ENCODE data around the gene MELK. TPM values are rescaled to one million over a fixed set of nuclear protein-coding genes. Genes with fewer than 3 reads are reported as not detected.

MELK gene
- total and polyA plus RNA-seq, 2 of the 4 experiments (the other 2 are of a cell fraction) = 20.8 to 27.4 TPM

DNA sequence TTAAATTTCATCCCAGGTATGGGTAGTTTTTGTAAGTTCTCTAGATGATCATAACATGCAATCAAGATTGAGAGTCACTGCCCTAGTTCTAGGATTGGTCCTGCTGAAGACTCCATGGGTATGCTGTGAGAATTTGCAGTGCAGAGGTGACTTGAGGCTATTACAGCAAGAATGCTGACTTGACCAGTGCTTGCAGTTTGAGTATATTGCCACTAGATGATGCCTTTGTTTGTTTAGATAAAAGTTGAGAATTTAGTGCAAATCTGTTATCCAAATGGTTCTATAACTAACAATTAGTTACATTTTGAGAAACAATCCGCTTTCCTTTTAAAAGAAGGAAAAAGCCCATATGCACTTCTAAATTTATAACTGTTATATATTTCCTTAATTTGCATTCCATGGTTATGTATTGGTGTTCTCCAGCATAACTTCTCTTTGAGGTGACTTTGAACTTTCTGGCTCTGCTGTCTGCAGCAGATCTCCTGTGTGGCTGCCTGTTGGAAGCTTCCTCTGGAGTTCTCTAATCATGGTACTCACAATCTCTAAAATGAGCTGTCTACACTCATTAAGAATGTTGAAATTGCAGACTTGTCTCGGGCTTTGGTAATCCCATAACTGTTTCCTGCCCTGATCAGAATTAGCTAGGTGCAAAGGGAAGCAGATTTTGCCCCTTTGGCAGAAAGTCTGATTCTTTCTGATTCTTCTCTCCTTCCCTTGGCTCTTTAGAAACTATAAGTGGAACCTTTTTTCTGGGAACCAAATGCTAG is 24.9 kb downstream of the MELK start:
- ChIA-PET POLR2A (ENCODE audit: unreplicated experiment) (no interaction called here), CTCF (interaction anchor here (0.6 to 1.7 kb wide), 7 partner anchors 8 to 131 kb away, joined by 3 to 6 read pairs (median 3); no protein-coding TSS in a partner anchor)
- Histone ChIP-seq H3K27ac (ENCODE audit: insufficient read depth, low read length) (peak overlapping the region; percentile 9; the same call in 1 of the 2 replicates), H2AK5ac (ENCODE audit: low read depth, low read length) (no peak overlapping the region), H3K9me3 (ENCODE audit: control insufficient read depth, insufficient read depth, low read length) (no peaks in the 10 kb centered on the region), H4K20me1 (ENCODE audit: insufficient read depth, low read length) (no peaks in the 10 kb centered on the region; the same call in 1 of the 2 replicates), H2AK9ac (replicated peaks; ENCODE audit: low read depth, low read length, poor library complexity) (no peak overlapping the region), H3K14ac (replicated peaks; ENCODE audit: low read depth, low read length) (no peak overlapping the region), H3K4ac (ENCODE audit: low read depth, low read length) (0 out of 2 replicates have a peak overlapping the region, but pooled peaks have one; percentile 9), H3K4me1 (ENCODE audit: control insufficient read depth, insufficient read depth, low read length) (peaks cover 6% of the 10 kb centered on the region), H3K18ac (ENCODE audit: low read depth, low read length) (no peak overlapping the region), H2BK120ac (ENCODE audit: low read depth, low read length) (no peak overlapping the region), H3K4me2 (ENCODE audit: low read depth, low read length) (no peak overlapping the region), H3K27me3 (ENCODE audit: control insufficient read depth, insufficient read depth, low read length) (no peaks in the 10 kb centered on the region), H3K9ac (ENCODE audit: low read depth, low read length) (no peak overlapping the region), H3K79me1 (ENCODE audit: low read depth in 1 of 2, low read length in 2 of 2) (peaks cover 25 to 44% of the 10 kb centered on the region in 2 experiments), H3K56ac (ENCODE audit: extremely low read depth, insufficient read depth, low read length) (no peak overlapping the region), H2BK15ac (ENCODE audit: low read depth, low read length) (no peak overlapping the region), H3K23ac (ENCODE audit: low read depth, low read length) (0 out of 2 replicates have a peak overlapping the region, but pooled peaks have one; percentile 5), H4K5ac (ENCODE audit: low read depth, low read length) (no peak overlapping the region), H2BK5ac (ENCODE audit: low read depth, low read length, poor library complexity, severe bottlenecking) (no peak overlapping the region), H2AFZ (replicated peaks; ENCODE audit: low read length, poor library complexity) (no peak overlapping the region), H3K9me1 (ENCODE audit: insufficient read depth, low read length) (no peaks in the 10 kb centered on the region), H4K91ac (ENCODE audit: insufficient read depth, low read depth, low read length) (no peak overlapping the region), H4K8ac (ENCODE audit: low read depth in 2 of 2, low read length in 2 of 2) (peak overlapping the region in 1 of 2 experiments; percentile 33; a peak in 1 of 4 replicates), H3K4me3 (ENCODE audit: insufficient read depth, low read depth, low read length) (no peak overlapping the region), H2BK20ac (ENCODE audit: low read depth, low read length) (no peak overlapping the region), H3K36me3 (ENCODE audit: control insufficient read depth, insufficient read depth, low read length) (peaks cover 4% of the 10 kb centered on the region; the same call in 1 of the 2 replicates)
- dilution Hi-C loops (cut with HindIII; ENCODE audit: low sequenced_read_pairs, unreplicated experiment) = no loop called here
- DNase-seq = peak; percentile 70
- intact Hi-C loops (cut with micrococcal nuclease) = loop anchor here (1.0 kb wide), 1 partner anchor 132 kb away; no protein-coding TSS in a partner anchor
- WGBS, 2 experiments (ENCODE audit: extremely low coverage in 2 of 2, insufficient read length in 1 of 2) = no CpG with 5 or more reads among the region's 2 CpGs
- peak; percentile 81 for TF ChIP-seq MAFK (IDR thresholded peaks at IDR 0.05; ENCODE audit: low read depth, low read length)
- TF ChIP-seq, protein P1, sequence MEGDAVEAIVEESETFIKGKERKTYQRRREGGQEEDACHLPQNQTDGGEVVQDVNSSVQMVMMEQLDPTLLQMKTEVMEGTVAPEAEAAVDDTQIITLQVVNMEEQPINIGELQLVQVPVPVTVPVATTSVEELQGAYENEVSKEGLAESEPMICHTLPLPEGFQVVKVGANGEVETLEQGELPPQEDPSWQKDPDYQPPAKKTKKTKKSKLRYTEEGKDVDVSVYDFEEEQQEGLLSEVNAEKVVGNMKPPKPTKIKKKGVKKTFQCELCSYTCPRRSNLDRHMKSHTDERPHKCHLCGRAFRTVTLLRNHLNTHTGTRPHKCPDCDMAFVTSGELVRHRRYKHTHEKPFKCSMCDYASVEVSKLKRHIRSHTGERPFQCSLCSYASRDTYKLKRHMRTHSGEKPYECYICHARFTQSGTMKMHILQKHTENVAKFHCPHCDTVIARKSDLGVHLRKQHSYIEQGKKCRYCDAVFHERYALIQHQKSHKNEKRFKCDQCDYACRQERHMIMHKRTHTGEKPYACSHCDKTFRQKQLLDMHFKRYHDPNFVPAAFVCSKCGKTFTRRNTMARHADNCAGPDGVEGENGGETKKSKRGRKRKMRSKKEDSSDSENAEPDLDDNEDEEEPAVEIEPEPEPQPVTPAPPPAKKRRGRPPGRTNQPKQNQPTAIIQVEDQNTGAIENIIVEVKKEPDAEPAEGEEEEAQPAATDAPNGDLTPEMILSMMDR (conservative IDR thresholded peaks at IDR 0.05; ENCODE audit: low read depth, low read length) = peak; percentile 79
- peak; percentile 49 for TF ChIP-seq RAD21 (IDR thresholded peaks at IDR 0.05; ENCODE audit: low read length)
- TF ChIP-seq SMC3 (IDR thresholded peaks at IDR 0.05; ENCODE audit: low read depth, low read length) = peak; percentile 58
- TF ChIP-seq RCOR1 (IDR thresholded peaks at IDR 0.05; ENCODE audit: insufficient replicate concordance, low read length) = no peak
- peak; percentile 92 for ATAC-seq (ENCODE audit: low read depth)
- in situ Hi-C loops (cut with MboI; ENCODE audit: low sequenced_read_pairs) = no loop called here
- no TSS peak for BruUV-seq (replicated peaks)
